HG03354 (cell line): ENCODE data around the gene DLG1.

Experiments
- ATAC-seq: cut with Tn5 transposase; IDR thresholded peaks from one replicate; pipeline ENCODE4 v1.9.1; 2021; ENCODE audit warnings: mild to moderate bottlenecking; ENCODE audit not compliant: unreplicated experiment, poor library complexity, severe bottlenecking

The DLG1 gene

DNA sequence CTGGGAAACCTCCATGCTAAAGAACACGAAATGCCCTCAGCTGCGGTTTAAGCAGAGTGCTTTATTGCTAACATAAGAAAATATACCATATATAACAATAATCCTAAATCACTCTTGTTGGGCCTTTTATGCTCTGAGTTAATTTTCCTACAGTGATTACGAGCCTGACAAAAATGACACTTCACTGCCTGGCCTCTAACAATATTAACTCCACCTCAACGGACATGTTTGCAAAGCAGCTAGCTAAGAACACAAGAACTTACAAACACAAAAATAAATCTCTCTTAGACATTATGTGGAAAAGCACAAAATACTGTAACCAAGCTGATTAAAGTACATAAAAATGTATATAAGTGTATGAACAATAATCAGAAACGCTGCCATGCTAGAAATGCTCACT lies 40.7 kb downstream of the DLG1 start:
- ATAC-seq, result no peak

DNA sequence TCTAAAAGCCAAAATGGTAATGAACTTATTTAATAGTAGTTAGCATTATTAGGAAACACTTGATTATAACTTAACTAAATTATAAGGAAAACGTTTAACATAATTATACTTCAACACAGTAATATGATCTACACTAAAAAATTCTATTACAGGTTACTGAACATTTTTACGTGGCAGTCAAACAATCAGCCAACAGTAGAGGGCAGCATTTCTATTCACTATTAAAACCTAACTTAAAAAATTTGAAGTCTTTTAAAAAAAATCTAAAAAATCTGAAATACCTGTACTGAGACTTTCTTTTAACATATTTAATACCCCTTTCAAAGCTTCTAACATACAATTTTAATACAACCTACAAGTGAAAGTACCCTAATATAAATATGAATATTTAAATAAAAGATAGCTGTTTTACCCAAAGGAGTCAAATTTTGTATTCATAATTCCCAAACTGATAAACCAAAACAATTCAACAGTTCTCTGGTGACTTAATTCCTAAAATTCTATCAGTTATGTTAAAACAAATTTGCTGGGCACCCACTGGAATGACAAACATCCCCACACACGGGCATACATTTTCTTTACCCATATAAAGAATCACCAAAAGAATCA lies 41.5 kb downstream of the DLG1 start:
- no peak for ATAC-seq

DNA sequence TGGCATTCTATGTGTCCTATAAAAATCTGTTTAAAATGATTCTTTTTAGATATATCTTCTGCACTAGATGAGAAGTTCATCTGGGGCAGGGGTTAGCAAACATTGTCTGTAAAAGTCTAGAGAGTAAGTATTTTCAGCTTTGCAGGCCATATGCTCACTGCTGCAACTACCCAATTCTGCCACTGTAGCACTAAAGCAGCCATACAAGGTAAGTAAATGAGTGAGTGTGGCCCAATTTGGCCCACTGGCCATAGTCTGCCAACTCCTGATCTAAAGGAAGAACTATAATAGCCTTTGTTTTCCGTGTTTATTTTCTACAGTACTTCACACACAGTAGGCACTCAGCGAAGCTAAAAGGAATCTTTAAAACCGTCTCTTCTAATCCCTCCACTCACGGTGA lies 42.3 kb downstream of the DLG1 start:
- no peak for ATAC-seq

DNA sequence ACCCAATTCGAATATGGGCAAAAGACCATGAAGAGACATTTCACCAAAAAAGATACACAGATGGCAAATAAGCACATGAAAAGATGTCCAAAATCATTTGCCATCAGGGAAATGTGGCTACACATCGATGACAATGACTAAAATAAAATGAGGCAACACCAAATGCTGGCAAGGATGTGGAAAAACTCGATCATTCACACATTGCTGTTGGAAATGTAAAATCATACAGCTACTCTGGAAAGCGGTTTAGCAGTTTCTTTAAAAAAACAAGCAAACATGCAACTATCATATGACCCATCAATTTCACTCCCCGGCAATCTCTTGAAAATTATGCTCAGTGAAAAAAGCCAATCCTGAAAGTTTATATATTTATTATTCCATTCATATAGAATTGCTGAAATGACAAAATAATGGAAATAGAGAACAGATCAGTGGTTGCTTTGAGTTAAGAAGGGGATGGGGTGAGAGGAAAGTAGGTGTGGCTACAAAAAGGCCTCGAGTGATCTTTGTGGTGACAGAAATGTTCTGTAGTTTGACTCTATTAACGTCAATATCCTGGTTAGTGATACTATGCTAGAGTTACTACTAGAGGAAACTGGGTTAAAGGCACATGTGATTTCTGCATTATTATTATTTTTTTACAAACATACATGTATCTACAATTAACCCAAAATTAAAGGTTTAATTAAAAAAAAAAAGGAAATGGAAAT lies 45.0 kb downstream of the DLG1 start:
- no peak for ATAC-seq

DNA sequence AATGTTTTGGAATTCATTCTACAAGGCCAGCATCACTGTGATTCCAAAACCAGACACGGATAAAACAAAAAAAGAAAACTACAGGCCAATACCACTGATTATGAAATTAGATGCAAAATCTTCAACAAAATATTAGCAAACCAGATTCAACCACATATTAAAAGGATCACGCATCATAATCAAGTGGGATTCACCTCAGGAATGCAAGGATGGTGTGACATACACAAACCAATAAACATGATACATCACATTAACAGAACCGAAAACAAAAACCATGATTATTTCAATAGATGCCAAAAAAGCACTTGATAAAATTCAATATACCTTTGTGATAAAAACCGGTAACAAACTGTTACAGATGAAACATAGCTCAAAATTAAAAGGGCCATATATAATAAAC lies 48.9 kb downstream of the DLG1 start:
- no peak for ATAC-seq

DNA sequence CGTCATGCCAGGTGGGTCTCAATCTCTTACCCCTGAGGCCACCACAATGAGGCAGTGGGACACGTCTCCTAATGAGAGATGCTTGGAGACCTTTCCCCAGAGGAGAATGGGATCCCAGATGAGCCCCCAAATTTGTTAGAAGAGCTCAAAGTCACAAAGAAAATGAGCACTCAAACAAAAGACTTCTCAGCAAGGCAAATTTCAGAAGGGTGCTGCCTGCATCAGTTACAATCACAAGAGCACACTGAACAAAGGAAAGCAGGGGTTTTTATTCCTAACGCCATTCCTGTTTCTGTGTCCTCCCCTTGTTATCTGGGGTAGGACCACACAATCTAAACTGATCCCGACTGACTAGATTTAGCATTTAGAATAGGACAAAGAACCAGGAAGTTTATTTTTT lies 50.1 kb downstream of the DLG1 start:
- no peak for ATAC-seq

DNA sequence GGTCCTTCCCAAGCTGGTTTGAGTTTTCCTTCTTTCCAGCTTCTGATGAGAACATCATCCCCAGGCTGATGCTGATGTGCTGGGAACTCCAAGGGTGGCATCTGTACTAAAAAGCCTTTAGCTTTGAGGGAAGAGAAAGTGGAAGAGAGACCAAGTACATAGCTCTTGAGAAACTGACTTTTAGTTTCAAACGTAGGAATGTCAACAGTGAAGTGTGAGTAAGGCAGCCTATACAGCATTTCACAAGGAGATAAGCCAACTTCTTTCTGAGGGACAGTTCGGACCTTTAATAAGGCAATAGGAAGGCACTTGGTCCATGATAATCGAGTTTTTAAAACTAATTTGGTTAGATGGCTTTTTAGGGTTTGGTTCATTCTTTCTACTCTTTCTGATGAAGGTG lies 53.7 kb downstream of the DLG1 start:
- no peak for ATAC-seq

DNA sequence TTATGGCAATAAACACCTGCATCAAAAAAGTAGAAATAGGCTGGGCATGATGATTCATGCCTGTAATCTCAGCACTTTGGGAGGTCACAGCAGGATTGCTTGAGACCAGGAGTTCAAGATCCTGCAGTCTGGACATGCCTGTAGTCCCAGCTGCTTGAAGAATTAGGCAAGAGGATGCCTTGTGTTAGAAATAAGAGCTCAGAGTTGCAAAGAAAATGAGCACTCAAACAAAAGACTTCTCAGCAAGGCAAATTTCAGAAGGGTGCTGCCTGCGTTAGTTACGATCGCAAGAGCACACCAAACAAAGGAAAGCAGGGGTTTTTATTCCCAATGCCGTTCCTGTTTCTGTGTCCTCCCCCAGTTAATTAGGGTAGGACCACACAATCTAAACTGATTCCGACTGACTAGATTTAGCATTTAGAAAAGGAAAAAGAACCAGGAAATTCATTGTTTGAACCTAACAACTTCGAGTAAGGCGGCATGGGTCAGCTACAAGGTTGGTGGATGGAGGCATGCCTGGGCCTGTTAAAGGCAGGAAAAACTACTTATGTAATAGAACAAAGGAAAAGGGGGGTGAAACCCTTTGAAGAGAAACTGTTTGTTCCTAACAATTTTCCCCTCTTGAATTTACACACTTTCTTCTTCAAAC lies 55.5 kb downstream of the DLG1 start:
- no peak for ATAC-seq

DNA sequence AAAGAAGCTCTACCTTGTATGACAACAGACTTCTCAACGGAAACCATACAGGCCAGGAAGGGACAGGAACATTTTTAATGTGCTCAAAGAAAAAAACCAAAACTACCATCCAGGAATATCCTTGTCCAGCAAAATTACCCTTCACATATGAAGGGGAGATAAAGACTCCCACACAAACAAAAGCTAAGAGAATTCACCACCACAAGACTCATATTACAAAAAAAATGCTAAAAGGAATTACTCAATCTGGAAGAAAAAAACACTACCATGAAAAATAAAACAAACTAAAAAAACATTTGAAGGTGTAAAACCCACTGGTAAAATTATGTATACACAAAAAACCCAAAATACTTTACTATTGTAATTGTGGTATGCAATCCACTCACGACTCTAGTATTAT lies 57.2 kb downstream of the DLG1 start:
- no peak for ATAC-seq

DNA sequence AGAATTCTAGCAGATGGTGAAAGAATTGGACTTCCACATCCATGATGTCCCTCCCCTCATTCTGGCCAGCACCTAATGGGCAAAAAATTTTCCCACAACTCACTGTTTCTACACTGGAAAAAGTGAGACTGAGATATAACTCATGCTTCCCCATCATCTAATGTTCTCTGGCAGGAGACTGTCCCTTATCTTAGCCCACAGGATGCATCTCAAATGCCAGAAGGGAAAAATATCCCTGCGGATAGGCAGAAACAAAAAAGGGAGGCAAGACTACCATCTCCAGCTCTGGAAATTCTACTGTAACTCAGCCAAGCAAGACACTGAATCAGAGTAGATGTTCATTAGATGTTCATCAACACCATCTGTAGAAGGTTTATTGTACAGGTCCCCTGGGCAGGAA lies 58.6 kb downstream of the DLG1 start:
- ATAC-seq, result no peak

DNA sequence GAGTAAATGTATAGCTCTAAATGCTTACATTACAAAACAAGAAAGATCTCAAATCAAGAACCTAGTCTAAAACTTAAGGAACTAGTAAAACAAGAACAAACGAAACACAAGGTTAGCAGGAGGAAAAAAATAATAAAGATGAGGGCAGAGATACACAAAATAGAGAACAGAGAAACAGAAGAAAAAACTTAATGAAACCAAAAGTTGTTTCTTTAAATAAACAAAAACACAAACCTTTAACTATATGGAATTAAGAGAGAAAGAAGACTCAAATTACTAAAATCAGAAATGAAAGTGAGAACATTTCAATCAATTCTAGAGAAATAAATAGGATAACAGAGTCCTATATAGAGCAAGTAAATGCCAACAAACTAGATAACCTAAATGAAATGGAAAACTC lies 59.6 kb downstream of the DLG1 start:
- no peak for ATAC-seq

DNA sequence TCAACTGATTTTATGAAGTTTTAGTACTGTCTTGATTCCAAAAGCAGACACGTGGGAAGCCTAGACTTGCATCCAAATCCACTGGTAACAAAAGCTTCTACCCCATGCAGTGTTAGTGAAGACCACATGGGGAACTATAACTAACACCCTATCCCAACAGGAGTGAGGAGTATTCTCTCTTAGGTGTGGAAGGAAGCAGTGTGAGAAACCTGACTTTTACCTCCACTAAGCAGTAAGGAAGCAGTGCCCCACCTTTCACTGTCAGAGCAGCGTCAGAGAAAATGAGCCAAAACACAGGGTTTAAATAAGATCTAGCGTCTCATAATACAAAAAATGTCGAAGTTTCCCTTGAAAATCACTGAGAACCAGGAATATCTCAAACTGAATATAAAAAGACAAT lies 60.5 kb downstream of the DLG1 start:
- no peak for ATAC-seq

DNA sequence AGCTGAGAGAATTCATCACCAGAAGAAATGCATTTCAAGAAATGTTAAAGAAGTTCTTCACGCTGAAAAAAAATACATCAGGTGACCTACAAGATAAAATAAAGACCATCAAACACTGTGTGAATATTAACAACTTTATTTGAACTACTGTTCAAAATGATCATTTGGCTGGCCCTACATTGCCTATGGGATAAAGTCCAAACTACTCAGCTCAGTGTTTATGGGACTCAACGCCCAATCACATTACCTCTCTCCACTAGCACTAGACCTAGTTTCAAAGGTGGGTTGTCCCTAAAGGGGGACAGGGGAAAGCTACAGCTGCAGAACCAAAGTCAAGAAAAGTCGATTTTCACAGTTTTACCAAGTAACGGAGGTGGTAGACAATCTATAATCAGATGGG lies 62.0 kb downstream of the DLG1 start:
- no peak for ATAC-seq

DNA sequence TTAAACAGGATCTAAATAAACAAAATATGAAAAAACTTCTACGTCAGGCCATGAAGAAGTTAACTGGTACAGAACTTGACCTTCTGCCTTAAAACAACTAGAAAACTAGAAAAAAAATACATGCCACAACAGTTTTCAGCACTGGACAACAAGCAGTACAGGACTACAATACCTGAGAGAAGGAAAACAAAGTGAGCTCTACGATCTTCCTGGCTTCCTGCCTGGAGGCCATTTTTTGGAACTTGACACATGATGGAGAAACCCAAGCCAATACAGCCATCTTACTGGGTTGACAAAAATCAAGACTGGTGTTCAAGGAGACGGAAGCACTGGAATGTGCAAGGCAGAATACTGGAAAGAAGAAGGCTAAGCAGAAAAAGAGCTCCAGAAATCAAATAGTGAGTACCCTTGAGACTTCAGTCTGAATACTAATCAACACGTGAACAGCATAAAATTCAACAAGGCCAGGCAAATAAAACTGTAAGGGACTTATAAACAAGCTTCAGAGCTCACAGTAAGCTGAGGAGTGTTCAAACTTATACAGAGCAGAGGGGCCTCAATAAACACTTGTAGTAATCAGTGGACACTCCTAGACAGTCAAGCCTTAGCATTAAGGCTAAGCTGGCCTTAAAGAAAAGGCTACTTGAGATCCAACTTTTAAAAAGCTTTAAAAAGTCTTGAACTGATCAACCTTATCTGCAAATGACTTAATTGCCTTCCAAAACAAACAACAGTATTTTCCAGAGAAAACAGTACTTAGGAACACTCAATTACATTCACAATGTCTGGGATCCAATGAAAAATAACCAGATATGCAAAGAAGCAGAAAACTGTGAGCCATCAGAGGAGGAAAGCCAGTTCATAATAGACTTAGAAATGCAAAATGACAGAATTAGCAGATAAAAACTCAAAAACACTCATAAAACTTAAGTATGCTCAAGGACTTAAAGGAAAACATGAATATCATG lies 63.2 kb downstream of the DLG1 start:
- no peak for ATAC-seq

DNA sequence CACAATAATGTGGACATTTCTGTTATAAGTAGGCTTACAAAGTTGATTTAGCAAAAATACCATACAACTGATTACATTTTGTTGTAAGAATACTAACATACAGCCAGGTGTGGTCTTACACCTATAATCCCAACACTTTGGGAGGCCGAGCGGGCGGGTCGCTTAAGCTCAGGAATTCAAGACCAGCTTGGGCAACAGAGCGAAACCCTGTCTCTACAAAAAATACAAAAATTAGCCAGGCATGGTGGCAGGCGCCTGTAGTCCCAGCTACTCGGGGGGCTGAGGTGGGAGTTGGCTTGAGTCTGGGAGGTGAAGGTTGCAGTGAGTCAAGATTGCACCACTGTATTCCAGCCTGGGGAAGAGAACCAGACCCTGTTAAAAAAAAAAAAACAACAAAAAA lies 67.1 kb downstream of the DLG1 start:
- ATAC-seq, result no peak

DNA sequence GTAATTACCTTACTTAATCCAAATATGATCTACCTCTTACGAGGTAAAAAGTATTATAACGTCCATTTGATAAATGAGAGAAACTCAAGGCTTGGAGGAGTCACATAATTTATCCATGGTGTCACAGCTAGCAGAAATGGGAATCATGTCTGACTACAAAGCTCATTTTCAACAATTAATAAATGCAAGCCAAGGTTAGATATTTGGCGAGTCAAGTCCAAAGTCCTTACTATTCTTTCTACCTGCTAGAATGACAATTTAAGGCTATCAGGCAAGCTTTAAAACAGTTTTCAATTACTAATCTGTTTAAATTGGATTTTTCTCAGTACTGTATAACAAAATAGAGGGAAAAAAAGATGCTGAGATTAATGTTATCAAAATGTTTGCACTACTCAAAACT lies 68.6 kb downstream of the DLG1 start:
- no peak for ATAC-seq

DNA sequence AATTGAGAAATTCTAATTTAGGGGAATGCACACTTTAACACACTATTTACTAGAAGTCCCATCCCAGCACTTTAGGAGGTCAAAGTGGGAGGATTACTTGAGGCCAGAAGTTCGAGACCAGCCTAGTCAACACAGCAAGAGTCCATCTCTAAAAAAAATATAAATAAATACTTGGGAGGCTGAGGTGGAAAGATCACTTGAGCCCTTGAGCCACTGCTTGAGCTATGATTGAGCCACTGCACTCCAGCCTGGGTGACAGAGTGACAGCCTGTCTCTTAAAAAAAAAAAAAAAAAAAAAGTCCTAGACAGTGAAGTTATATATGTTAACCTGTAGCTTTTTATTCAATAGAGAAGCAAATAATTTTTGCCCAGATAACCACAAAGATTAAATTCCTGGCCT lies 69.2 kb downstream of the DLG1 start:
- no peak for ATAC-seq

DNA sequence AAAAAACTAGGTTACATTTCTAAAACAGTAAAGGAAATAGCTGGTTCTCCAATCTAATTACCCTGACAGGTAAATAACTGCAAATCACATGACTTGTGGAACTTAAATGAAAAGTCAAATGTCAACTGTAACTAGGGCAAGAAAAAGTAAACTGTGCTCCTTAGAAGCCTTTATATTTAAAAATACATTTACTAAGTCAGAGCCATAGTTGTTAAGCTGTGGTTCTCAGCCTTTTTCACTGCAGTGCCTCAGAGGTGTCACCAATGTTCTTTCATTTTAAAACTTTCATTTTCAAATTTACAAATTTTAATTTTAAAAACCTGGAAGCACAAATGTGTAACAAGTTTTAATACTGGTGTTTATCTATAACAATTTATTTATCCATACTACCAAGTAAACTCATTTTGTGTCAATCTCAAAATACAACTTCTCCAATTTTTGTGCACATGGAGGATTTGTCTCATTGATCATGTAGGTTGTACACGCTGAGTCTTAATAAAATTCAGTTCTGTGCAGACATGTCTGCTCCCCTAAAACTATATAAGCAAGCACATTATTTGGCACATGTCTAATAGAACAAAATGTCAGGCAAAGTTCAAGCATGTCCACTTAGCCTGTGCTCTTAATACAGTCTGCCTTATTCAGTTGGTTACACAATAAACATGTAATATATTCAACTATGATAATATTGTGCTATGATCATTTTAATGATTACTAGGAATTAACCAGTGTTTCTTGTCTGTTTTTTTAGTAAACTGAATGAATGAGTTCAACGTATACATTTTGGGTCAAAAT lies 70.4 kb downstream of the DLG1 start:
- no peak for ATAC-seq

DNA sequence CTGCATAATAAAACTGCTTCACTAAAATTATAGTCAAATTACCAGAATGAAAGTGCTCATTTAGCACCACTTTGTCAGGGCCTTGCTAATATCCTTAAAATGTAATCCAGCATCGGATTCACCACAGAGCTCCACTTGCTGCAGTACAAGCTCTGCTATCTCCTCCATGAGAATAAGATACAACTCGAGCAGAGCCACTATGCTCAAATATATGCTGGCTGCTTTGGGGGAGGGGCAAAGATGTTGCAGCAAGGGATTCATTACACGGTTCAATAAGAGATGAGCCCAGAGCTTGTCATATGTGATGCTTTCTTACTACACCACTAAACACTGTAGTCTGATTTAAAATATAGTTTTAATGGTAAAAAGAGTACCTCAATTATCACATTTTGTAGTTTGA lies 72.2 kb downstream of the DLG1 start:
- no peak for ATAC-seq

DNA sequence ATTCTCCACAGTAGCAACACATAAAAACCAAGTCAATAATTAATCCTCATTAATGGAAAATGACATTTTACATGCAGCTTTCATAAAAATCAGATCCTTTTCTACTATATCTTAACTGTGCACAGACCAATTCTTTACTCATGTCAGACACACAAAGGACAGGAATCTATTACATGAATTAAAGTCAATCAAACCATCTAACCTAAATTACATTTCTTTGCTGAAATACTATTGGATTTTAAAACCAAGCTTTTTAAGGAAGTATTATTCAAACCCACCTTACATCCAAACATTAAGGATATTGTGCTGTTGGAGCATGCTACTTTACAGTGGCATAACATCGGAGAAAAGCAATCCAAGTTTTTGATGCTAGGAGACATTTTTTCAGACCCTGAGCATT lies 72.8 kb downstream of the DLG1 start:
- ATAC-seq, result no peak
